Measurements from ENCODE around the gene TBCK. TPM values are rescaled to one million over a fixed set of nuclear protein-coding genes. Genes with fewer than 3 reads are reported as not detected.

Gene TBCK
- total and polyA plus RNA-seq, 2 of the 8 experiments (the other 6 are each of a cell fraction or from before 2014, with no cell fraction given) = 10.2 to 18.7 TPM

GRCh38 chr4:106149911-106150310, 166.1 kb downstream of the TBCK start:
- Histone ChIP-seq H3K9ac (replicated peaks in 1 of 4; ENCODE audit: extremely low read depth in 1 of 4, low read depth in 3 of 4, low read length in 3 of 4) (no peak overlapping the region), H3K4ac (replicated peaks; ENCODE audit: insufficient read length, low read depth, low read length) (no peak overlapping the region), H3K27me3 (replicated peaks in 1 of 4; ENCODE audit: control insufficient read depth in 3 of 4, extremely low read depth in 1 of 4, insufficient read depth in 3 of 4, low read length in 3 of 4) (no peaks in the 10 kb centered on the region), H3K14ac (ENCODE audit: insufficient read length) (no peak overlapping the region), H2BK5ac (ENCODE audit: low read depth, low read length) (no peak overlapping the region), H3K4me2 (ENCODE audit: insufficient read depth in 1 of 2, low read depth in 2 of 2, low read length in 2 of 2) (no peak overlapping the region), H4K20me1 (replicated peaks in 1 of 2; ENCODE audit: control insufficient read depth in 1 of 2, insufficient read depth in 2 of 2, low read length in 2 of 2) (no peaks in the 10 kb centered on the region), H2BK15ac (ENCODE audit: low read length) (no peak overlapping the region), H3K36me3 (ENCODE audit: control insufficient read depth in 2 of 4, insufficient read depth in 4 of 4, low read length in 3 of 4) (no peaks in the 10 kb centered on the region), H2BK12ac (ENCODE audit: low read depth, low read length) (no peak overlapping the region), H3K23me2 (ENCODE audit: low read depth, low read length) (no peaks in the 10 kb centered on the region), H3K56ac (replicated peaks; ENCODE audit: insufficient read length, low read depth, low read length) (no peak overlapping the region), H2AK5ac (ENCODE audit: low read depth, low read length) (no peak overlapping the region), H3K79me1 (ENCODE audit: low read depth, low read length) (no peaks in the 10 kb centered on the region), H2BK120ac (replicated peaks; ENCODE audit: low read depth, low read length) (no peak overlapping the region), H3K23ac (ENCODE audit: insufficient read length) (no peak overlapping the region), H2AFZ (ENCODE audit: low read length) (no peak overlapping the region), H3K79me2 (ENCODE audit: control insufficient read depth in 1 of 2, insufficient read depth in 2 of 2, low read length in 2 of 2) (no peaks in the 10 kb centered on the region), H4K8ac (ENCODE audit: extremely low read depth, insufficient read depth, low read length) (no peak overlapping the region), H4K5ac (ENCODE audit: insufficient read length, low read depth, low read length) (no peak overlapping the region), H3K27ac (ENCODE audit: low read depth, low read length) (no peak overlapping the region), H3K4me3 (ENCODE audit: extremely low read depth in 1 of 4, insufficient read depth in 2 of 4, low read depth in 3 of 4, low read length in 4 of 4) (no peak overlapping the region), H3K9me3 (ENCODE audit: insufficient read depth in 2 of 2, low read depth in 1 of 2, low read length in 1 of 2) (peaks cover 3 to 6% of the 10 kb centered on the region in 2 experiments; a peak in 1 of 4 replicates), H3K18ac (ENCODE audit: extremely low read depth, low read length) (no peak overlapping the region), H4K91ac (replicated peaks; ENCODE audit: insufficient read length, low read length) (no peak overlapping the region), H2BK20ac (ENCODE audit: low read length) (no peak overlapping the region), H3K4me1 (replicated peaks in 1 of 4; ENCODE audit: control insufficient read depth in 3 of 4, insufficient read depth in 4 of 4, low read length in 3 of 4) (no peaks in the 10 kb centered on the region)
- TF ChIP-seq MAFK (IDR thresholded peaks at IDR 0.05; ENCODE audit: low read depth, low read length) (no peak), SP1 (IDR thresholded peaks at IDR 0.05; ENCODE audit: low read depth, low read length) (no peak), GTF2F1 (IDR thresholded peaks at IDR 0.05; ENCODE audit: borderline replicate concordance, low read depth, low read length) (no peak), CBX5 (IDR thresholded peaks at IDR 0.05; ENCODE audit: low read depth, low read length) (no peak), PHF8 (conservative IDR thresholded peaks at IDR 0.05; ENCODE audit: low read depth, low read length) (no peak), CREB1 (IDR thresholded peaks at IDR 0.05) (no peak), POLR2AphosphoS5 (IDR thresholded peaks at IDR 0.05; ENCODE audit: low read depth, low read length) (no peak), EZH2 (IDR thresholded peaks at IDR 0.05; ENCODE audit: low read depth, low read length, severe bottlenecking) (no peak), SAP30 (IDR thresholded peaks at IDR 0.05; ENCODE audit: insufficient read depth, insufficient replicate concordance, low read length) (no peak), NRF1 (IDR thresholded peaks at IDR 0.05; ENCODE audit: low read depth, low read length) (no peak)
- POLR2A ChIA-PET (ENCODE audit: partially characterized antibody) = no interaction called here
- WGBS, 2 experiments (ENCODE audit: extremely low coverage in 1 of 2, insufficient coverage in 1 of 2, insufficient read length in 1 of 2, insufficient replicate concordance in 2 of 2, low coverage in 1 of 2, low lambda C conversion rate in 2 of 2, missing lambda C conversion rate in 1 of 2) = 95% methylated on average over 2 of the region's 2 CpGs; no CpG with 5 or more reads in 1 of the 2 experiments
- FAIRE-seq (no peak), DNase-seq (ENCODE audit: low read depth in 1 of 2, low spot score in 2 of 2) (no peak)
- CTCF ChIA-PET (ENCODE audit: partially characterized antibody) = no interaction called here
